NCI-H1694 (cell line): Measurements from ENCODE around the gene DNAJC5G.

ENCODE experiments used
- DNase-seq: peaks from one replicate; lab custom pipeline; 2025; lab: John Stamatoyannopoulos, UW

DNAJC5G gene, protein sequence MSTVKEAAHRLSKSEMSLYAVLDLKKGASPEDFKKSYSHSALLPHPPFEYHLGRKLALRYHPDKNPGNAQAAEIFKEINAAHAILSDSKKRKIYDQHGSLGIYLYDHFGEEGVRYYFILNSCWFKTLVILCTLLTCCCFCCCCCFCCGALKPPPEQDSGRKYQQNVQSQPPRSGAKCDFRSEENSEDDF

DNA sequence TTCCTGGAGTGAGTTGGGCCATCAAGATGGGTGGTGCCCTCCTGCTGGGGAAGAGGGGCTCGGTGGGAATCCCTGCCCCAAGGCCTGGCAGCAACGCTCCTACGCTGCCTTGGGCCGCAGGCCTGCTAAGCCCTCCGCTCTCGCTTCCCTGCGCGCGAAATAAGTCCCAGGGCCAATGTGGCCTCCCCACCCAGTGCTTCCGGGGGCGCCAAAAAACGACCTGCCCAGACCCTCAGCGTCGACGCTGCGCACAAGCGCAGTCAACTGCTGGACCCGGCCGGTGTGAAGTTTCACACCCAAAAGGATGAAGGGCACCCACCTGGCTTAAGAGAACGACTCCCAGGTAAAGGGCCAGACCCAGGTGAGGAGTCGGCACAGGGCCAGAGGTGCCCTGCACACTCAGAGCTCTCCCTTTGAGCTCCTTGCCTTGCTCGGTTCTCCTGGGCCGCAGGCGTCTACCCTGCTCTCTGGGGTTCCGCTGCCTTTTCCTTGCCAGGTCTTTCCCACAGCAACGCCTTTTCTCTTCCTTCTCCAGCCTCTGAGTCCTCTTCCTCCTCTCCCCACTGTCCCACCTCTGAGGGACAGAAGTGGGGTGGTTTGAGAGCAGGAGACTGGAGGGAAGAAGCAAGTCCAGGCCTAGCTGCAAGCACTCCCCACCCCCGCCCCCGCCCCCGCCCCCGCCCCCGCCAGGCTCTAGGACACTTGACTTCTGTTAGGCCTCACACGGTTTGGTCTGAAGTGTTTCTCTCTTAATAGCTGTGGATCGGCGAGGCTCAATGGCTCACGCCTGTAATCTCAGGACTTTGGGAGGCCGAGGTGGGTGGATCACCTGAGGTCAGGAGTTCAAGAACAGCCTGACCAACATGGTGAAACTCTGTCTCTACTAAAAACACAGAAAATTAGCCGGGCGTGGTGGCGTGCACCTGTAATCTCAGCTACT is at the start of gene DNAJC5G:
DNAJC5G (plus strand) TSS at position 223 of the 940 bp plus-strand sequence. CDS start 1,296 bp downstream, outside the sequence.
- DNase-seq: no peak

DNA sequence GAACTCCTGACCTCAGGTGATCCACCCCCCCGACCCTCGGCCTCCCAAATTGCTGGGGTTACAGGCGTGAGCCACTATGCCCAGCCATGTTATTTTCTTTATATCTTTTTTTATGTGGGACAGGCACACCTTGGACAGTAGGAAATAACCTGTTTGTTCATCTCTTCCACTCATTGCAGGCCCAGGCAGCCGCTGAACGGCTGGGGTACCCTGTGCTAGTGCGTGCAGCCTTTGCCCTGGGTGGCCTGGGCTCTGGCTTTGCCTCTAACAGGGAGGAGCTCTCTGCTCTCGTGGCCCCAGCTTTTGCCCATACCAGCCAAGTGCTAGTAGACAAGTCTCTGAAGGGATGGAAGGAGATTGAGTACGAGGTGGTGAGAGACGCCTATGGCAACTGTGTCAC is 49.7 kb upstream of the DNAJC5G start:
- no peak for DNase-seq

DNA sequence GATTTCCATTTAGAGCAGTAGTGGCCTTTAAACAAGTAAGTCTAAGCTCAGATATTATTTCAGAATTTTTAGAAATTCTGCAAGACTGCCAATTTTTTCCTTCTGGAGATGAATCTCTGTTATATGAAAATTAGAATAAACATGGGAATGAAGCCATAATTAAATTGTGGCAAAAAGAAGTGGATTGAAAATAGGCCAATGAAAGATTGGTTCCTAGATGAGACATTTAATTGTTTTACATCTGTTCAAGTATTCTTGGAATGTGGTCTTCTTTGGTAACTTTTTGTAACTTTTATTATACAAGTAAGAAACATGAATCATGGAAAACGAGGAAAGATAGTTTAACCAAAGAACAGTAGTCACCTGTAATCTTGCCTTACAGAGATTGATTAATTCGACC is 47.7 kb upstream of the DNAJC5G start:
- no peak for DNase-seq

DNA sequence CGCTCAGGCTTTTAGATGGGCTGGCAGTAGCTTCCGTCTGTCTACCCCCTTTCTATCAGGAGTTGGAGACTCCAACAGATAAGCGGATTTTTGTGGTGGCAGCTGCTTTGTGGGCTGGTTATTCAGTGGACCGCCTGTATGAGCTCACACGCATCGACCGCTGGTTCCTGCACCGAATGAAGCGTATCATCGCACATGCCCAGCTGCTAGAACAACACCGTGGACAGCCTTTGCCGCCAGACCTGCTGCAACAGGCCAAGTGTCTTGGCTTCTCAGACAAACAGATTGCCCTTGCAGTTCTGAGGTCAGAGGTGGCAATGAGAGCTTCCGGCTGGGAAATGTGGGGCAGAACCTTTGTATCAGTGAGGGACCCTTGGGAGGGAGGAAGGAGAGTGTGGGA is 43.3 kb upstream of the DNAJC5G start:
- no peak for DNase-seq

- no peak for DNase-seq
Measured at GRCh38 chr2:27233341-27233740, 41.9 kb upstream of the DNAJC5G start.

DNA sequence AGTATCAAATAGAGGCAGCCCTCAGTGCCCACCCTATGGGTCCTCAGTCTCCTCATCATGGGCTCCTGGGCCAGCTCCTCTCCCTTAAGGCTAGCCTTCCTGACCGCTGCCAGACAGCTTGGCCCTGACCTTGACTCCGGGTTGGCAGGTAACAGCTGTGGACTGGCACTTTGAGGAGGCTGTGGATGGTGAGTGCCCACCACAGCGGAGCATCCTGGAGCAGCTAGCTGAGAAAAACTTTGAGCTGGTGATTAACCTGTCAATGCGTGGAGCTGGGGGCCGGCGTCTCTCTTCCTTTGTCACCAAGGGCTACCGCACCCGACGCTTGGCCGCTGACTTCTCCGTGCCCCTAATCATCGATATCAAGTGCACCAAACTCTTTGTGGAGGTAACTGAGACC is 39.1 kb upstream of the DNAJC5G start:
- no peak for DNase-seq

DNA sequence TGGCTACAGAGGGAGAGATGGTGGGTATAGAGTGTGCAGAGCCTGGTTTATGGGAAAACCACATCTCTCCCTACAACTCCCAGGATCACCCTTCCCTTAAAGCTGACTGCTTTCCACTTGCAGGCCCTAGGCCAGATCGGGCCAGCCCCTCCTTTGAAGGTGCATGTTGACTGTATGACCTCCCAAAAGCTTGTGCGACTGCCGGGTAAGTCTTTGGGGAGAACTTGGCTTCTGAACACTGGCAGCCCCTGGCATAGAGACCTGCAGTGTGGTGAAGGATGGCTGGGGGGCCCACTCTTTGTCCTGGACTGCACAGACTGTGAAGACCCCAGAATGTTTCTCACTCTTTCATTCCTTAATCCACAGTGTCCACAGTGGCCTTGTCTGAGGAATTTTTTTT is 38.6 kb upstream of the DNAJC5G start:
- DNase-seq: no peak

DNA sequence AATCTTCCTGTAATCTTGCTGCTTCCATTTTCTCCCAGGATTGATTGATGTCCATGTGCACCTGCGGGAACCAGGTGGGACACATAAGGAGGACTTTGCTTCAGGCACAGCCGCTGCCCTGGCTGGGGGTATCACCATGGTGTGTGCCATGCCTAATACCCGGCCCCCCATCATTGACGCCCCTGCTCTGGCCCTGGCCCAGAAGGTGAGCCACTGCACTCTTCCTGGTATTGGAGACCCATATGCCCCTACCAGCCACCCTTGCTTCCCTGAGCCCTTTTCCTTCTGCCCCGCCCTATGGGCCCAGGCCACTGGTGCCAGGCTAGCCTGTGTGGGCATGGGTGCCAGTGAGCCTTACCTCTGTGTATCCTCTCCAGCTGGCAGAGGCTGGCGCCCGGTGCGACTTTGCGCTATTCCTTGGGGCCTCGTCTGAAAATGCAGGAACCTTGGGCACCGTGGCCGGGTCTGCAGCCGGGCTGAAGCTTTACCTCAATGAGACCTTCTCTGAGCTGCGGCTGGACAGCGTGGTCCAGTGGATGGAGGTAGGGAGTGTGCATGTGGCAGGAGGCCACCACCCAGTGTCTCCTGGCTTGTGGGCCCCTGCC is 37.8 kb upstream of the DNAJC5G start:
- no peak for DNase-seq

DNA sequence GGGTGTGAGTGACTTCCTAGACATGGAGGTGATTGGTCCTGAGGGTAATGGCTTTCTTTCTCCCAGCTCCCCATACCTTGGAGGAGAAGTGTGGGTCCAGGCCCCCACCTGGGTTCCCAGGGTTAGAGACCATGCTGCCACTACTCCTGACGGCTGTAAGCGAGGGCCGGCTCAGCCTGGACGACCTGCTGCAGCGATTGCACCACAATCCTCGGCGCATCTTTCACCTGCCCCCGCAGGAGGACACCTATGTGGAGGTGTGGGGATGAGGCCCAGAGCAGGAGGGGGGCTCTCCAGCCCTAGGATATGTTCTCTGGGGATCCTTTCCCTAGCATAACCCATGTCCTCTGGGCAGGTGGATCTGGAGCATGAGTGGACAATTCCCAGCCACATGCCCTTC is 36.3 kb upstream of the DNAJC5G start:
- no peak for DNase-seq

GRCh38 chr2:27240406-27240805 is 34.8 kb upstream of the DNAJC5G start:
- no peak for DNase-seq

- DNase-seq: no peak
Measured at GRCh38 chr2:27241761-27242613, 33.2 kb upstream of the DNAJC5G start.

- DNase-seq: no peak
Measured at GRCh38 chr2:27242614-27242951, 32.6 kb upstream of the DNAJC5G start.

GRCh38 chr2:27243391-27244130 is 31.7 kb upstream of the DNAJC5G start:
- no peak for DNase-seq

- DNase-seq: no peak
Measured at GRCh38 chr2:27245116-27245515, 30.1 kb upstream of the DNAJC5G start.

DNA sequence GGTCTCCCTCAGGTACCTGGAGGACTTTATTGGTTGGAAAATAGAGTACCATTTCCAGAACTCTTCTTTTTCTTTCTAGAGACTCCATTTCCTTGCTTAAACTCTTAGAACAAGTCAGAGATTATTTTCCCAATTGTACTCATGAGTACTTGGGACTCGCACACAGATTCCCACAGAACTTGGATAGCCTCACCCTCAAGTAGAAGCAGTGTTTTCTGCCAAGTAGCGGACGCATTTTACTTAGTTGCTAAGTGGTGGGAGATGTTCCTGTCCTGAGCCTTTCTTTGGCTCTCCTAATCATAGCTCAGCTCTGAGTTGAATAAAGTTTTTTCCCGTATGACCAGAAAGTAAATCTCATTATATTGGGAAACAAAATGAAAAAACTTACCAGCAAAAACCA is 29.6 kb upstream of the DNAJC5G start:
- DNase-seq: no peak

GRCh38 chr2:27247893-27248292 is 27.3 kb upstream of the DNAJC5G start:
- DNase-seq: no peak

GRCh38 chr2:27249159-27249890 is 25.9 kb upstream of the DNAJC5G start:
- no peak for DNase-seq

DNA sequence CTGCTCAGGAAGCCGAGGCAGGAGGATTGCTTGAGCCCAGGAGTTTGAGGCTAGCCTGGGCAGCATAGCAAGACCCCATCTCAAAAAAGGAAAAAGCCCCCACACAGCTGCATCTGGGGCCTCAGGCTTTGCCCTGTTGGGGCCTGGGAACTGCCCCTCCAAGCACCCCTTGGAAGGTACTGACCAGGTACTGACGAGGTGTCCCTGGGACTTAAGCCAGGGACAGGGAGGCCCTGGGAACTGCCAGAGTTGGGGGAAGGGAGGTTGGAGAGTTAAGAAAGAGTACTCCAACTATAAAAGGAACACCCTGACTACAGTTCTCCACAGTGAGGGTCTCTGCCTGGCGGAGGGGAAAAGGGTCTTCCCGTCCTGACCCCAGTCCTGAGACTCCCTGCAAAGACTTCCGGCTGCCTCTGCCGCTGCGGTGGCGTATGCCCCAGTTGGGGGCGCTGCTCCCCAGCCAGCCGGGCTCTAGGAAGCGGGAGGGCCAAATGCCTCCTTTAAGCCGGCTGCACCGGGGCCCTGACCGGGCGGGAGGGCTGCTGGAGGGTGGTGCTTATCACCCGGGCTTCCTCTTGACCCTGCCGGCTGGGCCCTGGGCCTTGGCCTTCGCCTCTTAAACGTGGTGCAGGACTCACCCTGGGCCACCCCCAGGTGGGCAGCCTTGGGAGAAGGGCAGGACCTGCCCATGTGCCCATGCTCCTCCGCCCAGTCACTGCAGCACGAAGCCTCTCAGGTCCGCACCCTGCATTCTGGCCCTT is 25.2 kb upstream of the DNAJC5G start:
- peak; percentile 65 for DNase-seq

GRCh38 chr2:27250652-27251379 is 24.4 kb upstream of the DNAJC5G start:
- DNase-seq: no peak
